GM23248 (cell line): ENCODE data around the gene DIP2C. TPM values are rescaled to one million over a fixed set of nuclear protein-coding genes. Genes with fewer than 3 reads are reported as not detected.
A peak's percentile ranks its signal among the peaks of the same experiment; 100 is the strongest.

Experiments
- DNase-seq: peaks from one replicate; pipeline ENCODE4 v3.0.0-alpha.2; 2015
- H2AFZ ChIP-seq: fragments of 200-600 bp; sonication (generic); 2 replicates; pipeline ENCODE4 v1.6.1; 2016; ENCODE audit warnings: antibody characterized with exemption
- H3F3A ChIP-seq: fragments of 200-600 bp; sonication (generic); 2 replicates; pipeline ENCODE4 v1.6.1; 2016; ENCODE audit warnings: mild to moderate bottlenecking, antibody characterized with exemption, mixed run types; ENCODE audit not compliant: insufficient read depth
- H3K27ac ChIP-seq: fragments of 200-600 bp; sonication (generic); 2 replicates; pipeline ENCODE4 v1.5.1; 2016; ENCODE audit warnings: mild to moderate bottlenecking
- H3K27me3 ChIP-seq: fragments of 200-600 bp; sonication (generic); replicated peaks from 2 replicates; pipeline ENCODE4 v1.6.1; 2016; ENCODE audit warnings: mild to moderate bottlenecking; ENCODE audit not compliant: insufficient read depth
- H3K36me3 ChIP-seq: fragments of 200-600 bp; sonication (generic); 2 replicates; pipeline ENCODE4 v1.6.1; 2016; ENCODE audit warnings: low read depth, mild to moderate bottlenecking
- H3K4me1 ChIP-seq: fragments of 200-600 bp; sonication (generic); 2 replicates; pipeline ENCODE4 v1.6.1; 2016; ENCODE audit warnings: mild to moderate bottlenecking; ENCODE audit not compliant: insufficient read depth
- H3K4me2 ChIP-seq: fragments of 200-600 bp; sonication (generic); one replicate; pipeline ENCODE4 v1.6.1; 2016; ENCODE audit warnings: mild to moderate bottlenecking; ENCODE audit not compliant: unreplicated experiment
- H3K4me3 ChIP-seq: fragments of 200-600 bp; sonication (generic); 2 replicates; pipeline ENCODE4 v1.5.1; 2016; ENCODE audit warnings: mild to moderate bottlenecking
- H3K79me2 ChIP-seq: fragments of 200-600 bp; sonication (generic); 2 replicates; pipeline ENCODE4 v1.6.1; 2016; ENCODE audit warnings: mild to moderate bottlenecking; ENCODE audit not compliant: insufficient read depth
- H3K9ac ChIP-seq: fragments of 200-600 bp; sonication (generic); 2 replicates; pipeline ENCODE4 v1.6.1; 2016; ENCODE audit warnings: mild to moderate bottlenecking
- H3K9me2 ChIP-seq: fragments of 200-600 bp; sonication (generic); 2 replicates; pipeline ENCODE4 v1.6.1; 2016; ENCODE audit warnings: mixed run types, mild to moderate bottlenecking, moderate library complexity; ENCODE audit not compliant: insufficient read depth
- H3K9me3 ChIP-seq: fragments of 200-600 bp; sonication (generic); one replicate; pipeline ENCODE4 v1.6.1; 2017; ENCODE audit warnings: low read depth
- H4K20me1 ChIP-seq: fragments of 200-600 bp; sonication (generic); 2 replicates; pipeline ENCODE4 v1.6.0; 2016; ENCODE audit not compliant: insufficient read depth
- EZH2 ChIP-seq: fragments of 200-600 bp; sonication (generic); IDR thresholded peaks from 2 replicates; pipeline ENCODE4 v1.6.1; 2018; ENCODE audit warnings: antibody characterized with exemption, mild to moderate bottlenecking; ENCODE audit not compliant: insufficient read depth, poor library complexity, severe bottlenecking
- EZH2phosphoT487 ChIP-seq: fragments of 200-600 bp; sonication (generic); IDR thresholded peaks from 2 replicates; pipeline ENCODE4 v1.6.1; 2018; ENCODE audit warnings: antibody characterized with exemption, moderate library complexity, mild to moderate bottlenecking, low read depth; ENCODE audit not compliant: insufficient read depth
- WGBS, 2 experiments: methylation state at CpG; one replicate each; pipeline ENCODE4 v1.1.6; 2015 to 2017; ENCODE audit warnings: low lambda C conversion rate in 2 of 2, low coverage in 1 of 2; ENCODE audit errors: missing lambda C conversion rate in 2 of 2; 5-methylcytosine and 5-hydroxymethylcytosine counted together
- in situ Hi-C: fragments of 300-500 bp; cut with MboI; formaldehyde crosslinking; loops from 2 replicates; pipeline ENCODE4 v1.15.0; 2020
- polyA plus RNA-seq: library from polyadenylated mRNA; unstranded; fragments of >200 nt; fragmentation: Nextera tagmentation; extraction: Ambion mirVana; gene quantifications from 2 replicates; pipeline ENCODE4 v1.2.1, GENCODE V29; 2016
- total RNA-seq: library from RNA; depleted of rRNA; stranded (reverse); fragments of >200 nt; shearing (Covaris generic); gene quantifications from 2 replicates; pipeline ENCODE4 v1.2.3, GENCODE V29; 2014

DIP2C gene
- total and polyA plus RNA-seq, 2 experiments from 2014 or later = 12.0 to 13.1 TPM

DNA sequence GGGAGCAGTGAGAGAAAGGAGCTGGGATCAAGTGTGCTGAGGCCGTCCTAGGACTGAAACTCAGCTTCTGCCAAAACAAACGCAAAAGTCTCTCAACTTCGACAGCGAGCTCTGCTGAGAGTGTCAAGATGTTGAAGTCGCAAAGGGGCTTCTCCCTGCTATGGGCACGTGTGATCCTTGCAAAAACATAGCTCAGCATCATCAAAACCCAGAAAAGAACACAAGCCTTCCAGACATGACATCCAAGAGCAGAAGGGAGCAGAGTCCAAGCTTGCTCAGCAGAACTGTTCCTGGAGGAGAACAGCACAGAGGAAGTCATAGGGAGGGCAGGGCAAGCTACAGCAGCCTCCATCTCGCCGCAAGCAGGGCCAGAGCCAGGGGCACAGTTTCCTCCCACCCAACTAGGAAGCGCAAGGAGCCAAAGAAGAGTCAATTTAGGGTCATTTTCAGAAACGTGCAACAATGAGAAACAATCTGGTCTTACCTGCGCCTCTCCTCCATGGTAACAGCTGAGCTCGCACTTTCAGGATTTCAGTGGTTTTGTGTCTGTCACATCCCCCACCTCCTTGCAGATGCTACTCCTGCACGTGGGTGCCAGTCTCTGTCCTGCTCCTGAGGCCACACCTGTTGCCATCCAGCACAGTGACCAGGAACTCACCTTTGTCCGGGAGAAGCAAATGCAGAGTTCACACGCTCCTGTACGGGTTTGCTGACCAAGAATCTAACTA is 113.9 kb downstream of the DIP2C start:
- H3K79me2 ChIP-seq = peaks cover 99% of the 10 kb centered on the region
- H3K9ac ChIP-seq = no peak overlapping the region
- H3K36me3 ChIP-seq = no peaks in the 10 kb centered on the region
- peaks cover 34% of the 10 kb centered on the region for H3K4me1 ChIP-seq
- H3K9me2 ChIP-seq = no peaks in the 10 kb centered on the region
- peaks cover 35% of the 10 kb centered on the region for H3F3A ChIP-seq
- peak overlapping the region; percentile 36; the same call in 1 of the 2 replicates for H3K27ac ChIP-seq
- DNase-seq = no peak
- no peak overlapping the region for H2AFZ ChIP-seq
- WGBS, 2 experiments = 57% methylated on average over 16 of the region's 16 CpGs
- no peak overlapping the region for H3K4me2 ChIP-seq
- in situ Hi-C loops = no loop called here
- H4K20me1 ChIP-seq = 0 out of 2 replicates have a peak, but pooled peaks cover 5% of the 10 kb centered on the region
- no peak overlapping the region for H3K4me3 ChIP-seq
- no peak for TF ChIP-seq EZH2phosphoT487
- no peak for TF ChIP-seq EZH2
- no peaks in the 10 kb centered on the region for H3K9me3 ChIP-seq
- no peaks in the 10 kb centered on the region for H3K27me3 ChIP-seq

DNA sequence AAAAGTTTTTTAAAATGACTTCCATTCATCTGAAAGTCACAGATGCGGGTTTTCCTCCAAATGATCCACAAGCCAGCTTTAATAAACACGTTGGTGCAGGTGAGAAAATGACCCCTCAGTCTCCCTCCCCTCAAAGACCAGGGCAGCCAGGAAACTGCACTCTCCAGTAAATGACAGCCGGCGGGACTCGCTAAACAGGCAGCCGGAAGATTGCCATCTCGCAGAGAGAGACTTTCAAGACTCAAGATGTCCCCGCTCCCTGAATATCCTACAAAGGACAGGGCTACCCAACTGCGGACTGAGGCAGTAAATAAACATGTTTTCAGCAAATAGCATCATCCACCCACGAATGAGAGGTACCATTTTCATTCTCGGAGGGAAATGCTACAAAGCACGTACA is 116.8 kb downstream of the DIP2C start:
- WGBS, 2 experiments = 94 to 95% methylated on average over 12 of the region's 12 CpGs
- H3K79me2 ChIP-seq = peaks cover 99% of the 10 kb centered on the region

DNA sequence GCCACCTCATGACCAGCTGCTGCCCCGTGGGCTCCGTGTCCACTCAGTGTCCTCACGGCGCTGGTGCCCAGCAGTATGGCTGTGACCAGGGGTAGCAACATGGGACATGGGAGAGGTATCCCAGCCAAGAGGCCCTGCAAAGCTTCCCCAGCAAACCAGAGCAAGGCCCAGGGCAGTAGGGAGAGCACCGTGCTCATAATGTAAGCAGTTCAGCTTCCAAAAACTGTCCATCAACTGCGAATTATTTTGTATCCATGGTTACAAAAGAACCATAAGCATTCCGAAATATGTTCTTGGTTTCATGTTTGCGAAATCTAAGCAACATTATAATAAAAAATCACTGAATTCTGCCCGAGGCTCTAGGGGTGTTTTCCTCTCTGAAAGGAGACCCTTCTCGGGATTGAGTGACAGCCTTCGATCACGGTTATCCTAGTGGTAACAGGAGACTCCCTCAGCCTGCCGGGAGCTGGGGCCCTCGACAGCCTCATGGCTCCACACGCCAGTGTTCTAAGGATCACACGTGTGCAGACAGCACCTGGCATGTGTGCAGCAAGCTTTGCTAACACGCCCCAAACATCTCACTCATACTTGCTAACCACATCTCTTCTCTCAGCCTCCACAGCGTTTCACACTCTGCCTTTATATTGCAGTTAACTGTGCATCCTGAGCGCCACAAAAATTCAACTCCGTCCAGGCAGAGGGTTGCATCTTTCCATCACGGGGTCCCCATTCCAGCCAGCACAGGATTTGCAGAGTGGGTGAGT is 117.6 kb downstream of the DIP2C start:
- H3K79me2 ChIP-seq = peaks cover 99% of the 10 kb centered on the region
- TF ChIP-seq EZH2 (no peak), EZH2phosphoT487 (no peak)
- H3K4me1 ChIP-seq = peaks cover 27% of the 10 kb centered on the region
- no peaks in the 10 kb centered on the region for H3K9me2 ChIP-seq
- H3K27me3 ChIP-seq = no peaks in the 10 kb centered on the region
- in situ Hi-C loops = no loop called here
- H3K4me3 ChIP-seq = no peak overlapping the region
- H3K36me3 ChIP-seq = no peaks in the 10 kb centered on the region
- no peak overlapping the region for H2AFZ ChIP-seq
- H3K4me2 ChIP-seq = no peak overlapping the region
- no peaks in the 10 kb centered on the region for H3K9me3 ChIP-seq
- peak; percentile 69 for DNase-seq
- H3F3A ChIP-seq = 0 out of 2 replicates have a peak, but pooled peaks cover under 1% of the 10 kb centered on the region
- 35 to 36% methylated on average over 21 of the region's 21 CpGs for WGBS, 2 experiments
- H3K27ac ChIP-seq = no peak overlapping the region; the same call in 1 of the 2 replicates
- H4K20me1 ChIP-seq = no peaks in the 10 kb centered on the region
- peak overlapping the region; percentile 1; the same call in 1 of the 2 replicates for H3K9ac ChIP-seq

More for the DNA sequence above, 116.8 kb downstream of the DIP2C start:
- DNase-seq = no peak
- Histone ChIP-seq H3K4me3 (no peak overlapping the region), H3K36me3 (no peaks in the 10 kb centered on the region), H3K9ac (peak overlapping the region; percentile 1; the same call in 1 of the 2 replicates), H3F3A (peaks cover 7% of the 10 kb centered on the region; the same call in 1 of the 2 replicates), H4K20me1 (no peaks in the 10 kb centered on the region), H3K9me2 (no peaks in the 10 kb centered on the region), H3K4me1 (peaks cover 27% of the 10 kb centered on the region), H3K27me3 (no peaks in the 10 kb centered on the region), H3K9me3 (no peaks in the 10 kb centered on the region), H2AFZ (no peak overlapping the region), H3K4me2 (no peak overlapping the region), H3K27ac (no peak overlapping the region)
- no peak for TF ChIP-seq EZH2
- TF ChIP-seq EZH2phosphoT487 = no peak
- in situ Hi-C loops = no loop called here

DNA sequence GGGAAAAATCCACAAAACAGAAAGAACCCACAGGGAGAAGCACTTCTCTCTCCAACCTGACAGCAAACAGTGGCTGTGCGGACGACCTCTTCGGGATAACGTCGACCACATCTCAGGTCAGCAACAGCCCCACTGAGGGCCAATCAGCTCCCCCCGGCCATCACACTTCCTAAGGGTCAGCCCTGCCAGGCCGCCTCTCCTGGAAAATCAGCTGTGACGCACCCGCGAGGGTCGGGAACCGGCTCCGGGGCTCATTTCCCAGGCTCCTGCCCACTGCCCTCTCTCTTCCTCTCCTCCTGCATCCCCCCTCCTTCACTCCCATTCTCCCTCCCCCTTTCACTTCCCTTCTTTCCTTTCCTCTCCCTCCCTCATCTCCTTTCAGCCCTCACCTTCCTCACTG is 118.3 kb downstream of the DIP2C start:
- H3K9me2 ChIP-seq = no peaks in the 10 kb centered on the region
- in situ Hi-C loops = no loop called here
- H3K4me1 ChIP-seq = peaks cover 22% of the 10 kb centered on the region
- H3K9ac ChIP-seq = 0 out of 2 replicates have a peak overlapping the region, but pooled peaks have one; percentile 1
- H2AFZ ChIP-seq = no peak overlapping the region
- peaks cover 99% of the 10 kb centered on the region for H3K79me2 ChIP-seq
- TF ChIP-seq EZH2 (no peak), EZH2phosphoT487 (no peak)
- H3K4me2 ChIP-seq = no peak overlapping the region
- H3F3A ChIP-seq = no peaks in the 10 kb centered on the region
- H3K9me3 ChIP-seq = no peaks in the 10 kb centered on the region
- H3K36me3 ChIP-seq = no peaks in the 10 kb centered on the region
- H3K4me3 ChIP-seq = no peak overlapping the region
- H3K27ac ChIP-seq = no peak overlapping the region
- DNase-seq = no peak
- WGBS, 2 experiments = 53 to 56% methylated on average over 11 to 13 of the region's 13 CpGs
- no peaks in the 10 kb centered on the region for H4K20me1 ChIP-seq
- no peaks in the 10 kb centered on the region for H3K27me3 ChIP-seq
